Liver (tissue), 3 donors: ENCODE measurements around the gene ZRANB1.

Source experiments
- EGR1 ChIP-seq, 2 donors: IDR thresholded peaks; 2 replicates each; pipeline ENCODE4 v1.6.1; 2016 to 2018; ENCODE audit warnings: antibody characterized with exemption in 2 of 2, low read depth in 2 of 2
- FOXA1 ChIP-seq: IDR thresholded peaks from 2 replicates; pipeline ENCODE4 v1.6.1; 2016; ENCODE audit warnings: antibody characterized with exemption
- HNF4G ChIP-seq: IDR thresholded peaks from 2 replicates; pipeline ENCODE4 v1.6.1; 2016; ENCODE audit warnings: antibody characterized with exemption
- JUND ChIP-seq, 2 donors: IDR thresholded peaks; 2 replicates each; pipeline ENCODE4 v1.6.1; 2016; ENCODE audit warnings: antibody characterized with exemption in 2 of 2
- RAD21 ChIP-seq, 2 donors: IDR thresholded peaks; 2 replicates each; pipeline ENCODE4 v1.6.1; 2016; ENCODE audit warnings: antibody characterized with exemption in 2 of 2, mild to moderate bottlenecking in 2 of 2
- RXRA ChIP-seq, 2 donors: IDR thresholded peaks; 2 replicates each; pipeline ENCODE4 v1.6.1; 2017 to 2018; ENCODE audit warnings: antibody characterized with exemption in 2 of 2, mild to moderate bottlenecking in 1 of 2
- SP1 ChIP-seq: IDR thresholded peaks from 2 replicates; pipeline ENCODE4 v1.6.1; 2018; ENCODE audit warnings: antibody characterized with exemption, mild to moderate bottlenecking
- TAF1 ChIP-seq: conservative IDR thresholded peaks from 2 replicates; pipeline ENCODE4 v1.6.1; 2016; ENCODE audit warnings: antibody characterized with exemption, mild to moderate bottlenecking
- TF ChIP-seq, protein P1 (sequence below): fragments of 150-350 bp; IDR thresholded peaks from 2 replicates; pipeline ENCODE4 v1.5.1; 2017; ENCODE audit warnings: improper control_type of control experiment, low read depth, low read length; ENCODE audit not compliant: missing input control
- TF ChIP-seq, protein P2 (sequence below): IDR thresholded peaks from 2 replicates; pipeline ENCODE4 v1.6.1; 2016; ENCODE audit warnings: antibody characterized with exemption
- TF ChIP-seq, protein P3 (sequence below): IDR thresholded peaks from 2 replicates; pipeline ENCODE4 v1.6.1; 2016; ENCODE audit warnings: antibody characterized with exemption, mild to moderate bottlenecking
- TF ChIP-seq, protein P4 (sequence below): IDR thresholded peaks from 2 replicates; pipeline ENCODE4 v1.6.1; 2016; ENCODE audit warnings: antibody characterized with exemption
- TF ChIP-seq, protein P5 (sequence below): IDR thresholded peaks from 2 replicates; pipeline ENCODE4 v1.6.1; 2016; ENCODE audit warnings: antibody characterized with exemption
- donor health status: healthy.
- donor health status: healthy.

DNA sequence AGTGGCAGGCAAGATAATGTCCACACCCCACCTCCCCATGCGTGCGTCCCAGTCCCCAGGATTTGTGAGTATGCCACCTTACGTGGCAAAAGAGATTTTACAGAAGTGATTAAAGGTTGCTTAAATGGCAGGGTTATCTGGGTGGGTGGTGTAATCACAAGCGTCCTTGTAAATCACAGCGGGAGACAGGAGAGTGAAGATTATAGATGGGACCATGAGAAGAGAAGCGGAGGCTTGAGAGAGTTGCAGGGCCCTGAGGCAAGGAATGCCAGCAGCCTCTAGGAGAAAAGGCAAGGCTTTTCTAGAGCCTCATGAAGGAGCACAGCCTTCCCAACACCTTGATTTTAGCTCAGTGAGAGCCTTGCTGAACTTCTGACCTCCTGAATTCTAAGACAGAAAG, 10.2 kb downstream of the ZRANB1 start:
- TF ChIP-seq, protein P1, sequence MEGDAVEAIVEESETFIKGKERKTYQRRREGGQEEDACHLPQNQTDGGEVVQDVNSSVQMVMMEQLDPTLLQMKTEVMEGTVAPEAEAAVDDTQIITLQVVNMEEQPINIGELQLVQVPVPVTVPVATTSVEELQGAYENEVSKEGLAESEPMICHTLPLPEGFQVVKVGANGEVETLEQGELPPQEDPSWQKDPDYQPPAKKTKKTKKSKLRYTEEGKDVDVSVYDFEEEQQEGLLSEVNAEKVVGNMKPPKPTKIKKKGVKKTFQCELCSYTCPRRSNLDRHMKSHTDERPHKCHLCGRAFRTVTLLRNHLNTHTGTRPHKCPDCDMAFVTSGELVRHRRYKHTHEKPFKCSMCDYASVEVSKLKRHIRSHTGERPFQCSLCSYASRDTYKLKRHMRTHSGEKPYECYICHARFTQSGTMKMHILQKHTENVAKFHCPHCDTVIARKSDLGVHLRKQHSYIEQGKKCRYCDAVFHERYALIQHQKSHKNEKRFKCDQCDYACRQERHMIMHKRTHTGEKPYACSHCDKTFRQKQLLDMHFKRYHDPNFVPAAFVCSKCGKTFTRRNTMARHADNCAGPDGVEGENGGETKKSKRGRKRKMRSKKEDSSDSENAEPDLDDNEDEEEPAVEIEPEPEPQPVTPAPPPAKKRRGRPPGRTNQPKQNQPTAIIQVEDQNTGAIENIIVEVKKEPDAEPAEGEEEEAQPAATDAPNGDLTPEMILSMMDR: no peak
- TF ChIP-seq SP1 (no peak), TAF1 (no peak), EGR1 (IDR thresholded peaks at IDR 0.05; ENCODE audit: low read depth in 2 of 2) (no peak), RXRA (IDR thresholded peaks at IDR 0.05) (no peak), RAD21 (IDR thresholded peaks at IDR 0.05) (no peak), JUND (IDR thresholded peaks at IDR 0.05) (no peak), FOXA1 (no peak), HNF4G (no peak)
- TF ChIP-seq, protein P2, sequence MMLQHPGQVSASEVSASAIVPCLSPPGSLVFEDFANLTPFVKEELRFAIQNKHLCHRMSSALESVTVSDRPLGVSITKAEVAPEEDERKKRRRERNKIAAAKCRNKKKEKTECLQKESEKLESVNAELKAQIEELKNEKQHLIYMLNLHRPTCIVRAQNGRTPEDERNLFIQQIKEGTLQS: no peak
- TF ChIP-seq, protein P3, sequence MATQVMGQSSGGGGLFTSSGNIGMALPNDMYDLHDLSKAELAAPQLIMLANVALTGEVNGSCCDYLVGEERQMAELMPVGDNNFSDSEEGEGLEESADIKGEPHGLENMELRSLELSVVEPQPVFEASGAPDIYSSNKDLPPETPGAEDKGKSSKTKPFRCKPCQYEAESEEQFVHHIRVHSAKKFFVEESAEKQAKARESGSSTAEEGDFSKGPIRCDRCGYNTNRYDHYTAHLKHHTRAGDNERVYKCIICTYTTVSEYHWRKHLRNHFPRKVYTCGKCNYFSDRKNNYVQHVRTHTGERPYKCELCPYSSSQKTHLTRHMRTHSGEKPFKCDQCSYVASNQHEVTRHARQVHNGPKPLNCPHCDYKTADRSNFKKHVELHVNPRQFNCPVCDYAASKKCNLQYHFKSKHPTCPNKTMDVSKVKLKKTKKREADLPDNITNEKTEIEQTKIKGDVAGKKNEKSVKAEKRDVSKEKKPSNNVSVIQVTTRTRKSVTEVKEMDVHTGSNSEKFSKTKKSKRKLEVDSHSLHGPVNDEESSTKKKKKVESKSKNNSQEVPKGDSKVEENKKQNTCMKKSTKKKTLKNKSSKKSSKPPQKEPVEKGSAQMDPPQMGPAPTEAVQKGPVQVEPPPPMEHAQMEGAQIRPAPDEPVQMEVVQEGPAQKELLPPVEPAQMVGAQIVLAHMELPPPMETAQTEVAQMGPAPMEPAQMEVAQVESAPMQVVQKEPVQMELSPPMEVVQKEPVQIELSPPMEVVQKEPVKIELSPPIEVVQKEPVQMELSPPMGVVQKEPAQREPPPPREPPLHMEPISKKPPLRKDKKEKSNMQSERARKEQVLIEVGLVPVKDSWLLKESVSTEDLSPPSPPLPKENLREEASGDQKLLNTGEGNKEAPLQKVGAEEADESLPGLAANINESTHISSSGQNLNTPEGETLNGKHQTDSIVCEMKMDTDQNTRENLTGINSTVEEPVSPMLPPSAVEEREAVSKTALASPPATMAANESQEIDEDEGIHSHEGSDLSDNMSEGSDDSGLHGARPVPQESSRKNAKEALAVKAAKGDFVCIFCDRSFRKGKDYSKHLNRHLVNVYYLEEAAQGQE: no peak
- TF ChIP-seq, protein P4, sequence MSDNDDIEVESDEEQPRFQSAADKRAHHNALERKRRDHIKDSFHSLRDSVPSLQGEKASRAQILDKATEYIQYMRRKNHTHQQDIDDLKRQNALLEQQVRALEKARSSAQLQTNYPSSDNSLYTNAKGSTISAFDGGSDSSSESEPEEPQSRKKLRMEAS: no peak
- TF ChIP-seq, protein P5, sequence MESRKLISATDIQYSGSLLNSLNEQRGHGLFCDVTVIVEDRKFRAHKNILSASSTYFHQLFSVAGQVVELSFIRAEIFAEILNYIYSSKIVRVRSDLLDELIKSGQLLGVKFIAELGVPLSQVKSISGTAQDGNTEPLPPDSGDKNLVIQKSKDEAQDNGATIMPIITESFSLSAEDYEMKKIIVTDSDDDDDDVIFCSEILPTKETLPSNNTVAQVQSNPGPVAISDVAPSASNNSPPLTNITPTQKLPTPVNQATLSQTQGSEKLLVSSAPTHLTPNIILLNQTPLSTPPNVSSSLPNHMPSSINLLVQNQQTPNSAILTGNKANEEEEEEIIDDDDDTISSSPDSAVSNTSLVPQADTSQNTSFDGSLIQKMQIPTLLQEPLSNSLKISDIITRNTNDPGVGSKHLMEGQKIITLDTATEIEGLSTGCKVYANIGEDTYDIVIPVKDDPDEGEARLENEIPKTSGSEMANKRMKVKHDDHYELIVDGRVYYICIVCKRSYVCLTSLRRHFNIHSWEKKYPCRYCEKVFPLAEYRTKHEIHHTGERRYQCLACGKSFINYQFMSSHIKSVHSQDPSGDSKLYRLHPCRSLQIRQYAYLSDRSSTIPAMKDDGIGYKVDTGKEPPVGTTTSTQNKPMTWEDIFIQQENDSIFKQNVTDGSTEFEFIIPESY: no peak
